HG03432 (cell line): ENCODE measurements around the gene RECK.
"Not testable (repeated sequence)": the region's sequence is repeated elsewhere in the genome, so short reads cannot be mapped to it uniquely, and the experiment has no call there.

ENCODE experiments used
- ATAC-seq: cut with Tn5 transposase; IDR thresholded peaks from one replicate; pipeline ENCODE4 v1.9.1; 2021; ENCODE audit warnings: mild to moderate bottlenecking, moderate library complexity; ENCODE audit not compliant: unreplicated experiment

The RECK gene, protein sequence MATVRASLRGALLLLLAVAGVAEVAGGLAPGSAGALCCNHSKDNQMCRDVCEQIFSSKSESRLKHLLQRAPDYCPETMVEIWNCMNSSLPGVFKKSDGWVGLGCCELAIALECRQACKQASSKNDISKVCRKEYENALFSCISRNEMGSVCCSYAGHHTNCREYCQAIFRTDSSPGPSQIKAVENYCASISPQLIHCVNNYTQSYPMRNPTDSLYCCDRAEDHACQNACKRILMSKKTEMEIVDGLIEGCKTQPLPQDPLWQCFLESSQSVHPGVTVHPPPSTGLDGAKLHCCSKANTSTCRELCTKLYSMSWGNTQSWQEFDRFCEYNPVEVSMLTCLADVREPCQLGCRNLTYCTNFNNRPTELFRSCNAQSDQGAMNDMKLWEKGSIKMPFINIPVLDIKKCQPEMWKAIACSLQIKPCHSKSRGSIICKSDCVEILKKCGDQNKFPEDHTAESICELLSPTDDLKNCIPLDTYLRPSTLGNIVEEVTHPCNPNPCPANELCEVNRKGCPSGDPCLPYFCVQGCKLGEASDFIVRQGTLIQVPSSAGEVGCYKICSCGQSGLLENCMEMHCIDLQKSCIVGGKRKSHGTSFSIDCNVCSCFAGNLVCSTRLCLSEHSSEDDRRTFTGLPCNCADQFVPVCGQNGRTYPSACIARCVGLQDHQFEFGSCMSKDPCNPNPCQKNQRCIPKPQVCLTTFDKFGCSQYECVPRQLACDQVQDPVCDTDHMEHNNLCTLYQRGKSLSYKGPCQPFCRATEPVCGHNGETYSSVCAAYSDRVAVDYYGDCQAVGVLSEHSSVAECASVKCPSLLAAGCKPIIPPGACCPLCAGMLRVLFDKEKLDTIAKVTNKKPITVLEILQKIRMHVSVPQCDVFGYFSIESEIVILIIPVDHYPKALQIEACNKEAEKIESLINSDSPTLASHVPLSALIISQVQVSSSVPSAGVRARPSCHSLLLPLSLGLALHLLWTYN

DNA sequence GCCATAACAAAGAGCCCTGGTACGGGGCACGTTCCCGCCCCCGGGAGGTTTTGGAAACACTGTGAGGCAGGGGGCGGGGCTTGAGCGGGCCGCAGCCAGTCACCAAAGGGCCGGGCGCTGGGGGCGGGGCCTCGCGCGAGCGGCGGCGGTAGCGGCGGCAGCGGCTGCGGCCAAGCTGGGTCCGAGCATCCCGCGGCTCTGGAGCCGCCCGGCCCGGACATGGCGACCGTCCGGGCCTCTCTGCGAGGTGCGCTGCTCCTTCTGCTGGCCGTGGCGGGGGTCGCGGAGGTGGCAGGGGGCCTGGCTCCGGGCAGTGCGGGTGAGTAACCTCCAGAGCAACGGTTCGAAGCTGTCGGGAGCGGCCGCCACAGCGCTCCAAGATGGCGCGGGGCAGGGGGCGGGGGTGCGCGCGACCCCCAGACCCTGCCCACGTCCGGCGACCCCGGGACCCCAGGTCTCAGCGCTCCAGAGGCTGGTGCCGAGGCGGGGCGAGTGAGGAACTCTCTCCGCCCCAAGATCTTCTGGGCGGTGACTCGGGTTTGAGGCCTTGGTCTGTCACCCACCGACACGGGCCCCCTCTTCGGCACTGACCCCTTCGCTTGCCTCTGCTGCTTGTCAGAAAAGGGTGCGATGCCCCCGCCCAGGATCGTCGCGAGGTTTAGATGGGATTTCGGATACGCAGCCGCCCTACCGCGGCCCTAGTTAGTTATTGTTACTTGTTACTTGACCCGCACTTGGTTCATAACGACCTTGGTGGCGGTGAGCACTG, at the start of gene RECK:
Gene RECK, plus strand, starts transcription at position 134 of the 769 bp plus-strand sequence. Its CDS starts 86 bp downstream, at position 220.
- ATAC-seq, result peak; percentile 90

DNA sequence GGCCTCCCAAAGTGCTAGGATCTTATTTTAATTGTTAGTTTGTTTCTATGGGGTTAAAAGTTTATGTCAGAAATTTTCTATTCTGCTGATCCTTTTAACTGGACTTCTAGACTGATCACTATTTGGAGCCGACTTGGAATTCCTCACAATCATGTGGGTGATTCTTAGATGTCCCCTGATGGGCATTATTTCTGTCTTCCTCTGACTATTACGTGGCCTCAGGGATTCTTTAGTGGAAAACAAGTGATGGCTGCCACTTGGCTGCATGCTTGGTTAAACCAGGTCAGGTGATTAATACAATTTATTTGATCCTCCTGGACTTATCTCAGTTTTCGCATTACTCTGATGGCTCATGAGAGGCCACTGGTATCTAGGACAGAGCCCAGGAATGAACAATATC, 46.6 kb upstream of the RECK start:
- ATAC-seq, result no peak

DNA sequence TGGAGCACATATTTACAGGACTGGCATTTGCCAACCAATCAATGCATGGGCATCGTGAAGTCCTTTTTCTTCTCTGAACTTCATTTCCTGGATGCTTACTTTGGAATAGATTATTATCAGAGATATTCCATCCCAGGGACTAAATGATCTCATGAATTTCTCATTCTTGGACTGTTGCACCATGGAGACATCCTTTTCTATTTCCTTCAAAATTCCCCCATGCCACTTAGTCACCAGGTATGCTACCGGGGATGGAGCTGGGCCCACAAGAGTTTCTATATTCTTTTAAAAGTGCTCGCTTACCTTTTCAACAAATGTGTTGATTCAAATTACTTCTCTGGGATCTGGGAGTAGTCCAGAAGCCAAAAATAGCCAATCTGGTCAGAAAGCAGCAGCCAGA, 43.6 kb upstream of the RECK start:
- ATAC-seq, result not testable (repeated sequence)

DNA sequence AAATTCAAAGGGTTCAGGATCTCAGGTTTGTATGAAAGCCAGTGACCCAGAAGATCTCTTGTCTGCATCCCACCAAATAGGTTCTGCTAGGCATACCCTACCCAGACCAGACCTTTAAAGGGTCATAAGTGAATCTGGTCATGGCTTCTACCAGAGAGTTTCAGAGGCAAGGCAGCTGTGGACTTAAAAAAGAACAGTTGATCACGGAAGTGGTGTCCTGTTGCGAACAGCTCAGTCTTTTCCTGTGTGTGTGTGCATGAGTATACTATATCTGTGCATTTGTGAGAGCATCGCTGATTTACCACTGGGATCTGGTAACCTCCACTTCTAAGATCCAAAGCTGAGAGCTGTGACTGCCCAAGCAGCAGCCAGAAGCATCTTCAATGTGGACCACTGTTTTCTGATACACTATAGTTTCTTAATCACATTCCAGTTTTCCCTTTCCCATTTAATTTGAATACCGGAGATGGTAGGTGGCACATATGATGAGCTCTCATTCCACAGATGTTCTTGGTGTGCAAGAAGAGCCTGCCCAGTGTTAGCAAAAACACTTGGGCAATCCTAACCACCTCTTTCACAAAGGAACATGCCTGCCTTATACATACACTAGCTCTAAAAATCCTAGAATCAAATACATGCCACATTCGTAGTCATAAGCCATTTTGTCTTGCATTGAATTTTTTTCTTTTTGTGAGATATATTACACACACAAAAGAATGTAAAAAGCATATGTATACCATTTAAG, 42.6 kb upstream of the RECK start:
- no peak for ATAC-seq

DNA sequence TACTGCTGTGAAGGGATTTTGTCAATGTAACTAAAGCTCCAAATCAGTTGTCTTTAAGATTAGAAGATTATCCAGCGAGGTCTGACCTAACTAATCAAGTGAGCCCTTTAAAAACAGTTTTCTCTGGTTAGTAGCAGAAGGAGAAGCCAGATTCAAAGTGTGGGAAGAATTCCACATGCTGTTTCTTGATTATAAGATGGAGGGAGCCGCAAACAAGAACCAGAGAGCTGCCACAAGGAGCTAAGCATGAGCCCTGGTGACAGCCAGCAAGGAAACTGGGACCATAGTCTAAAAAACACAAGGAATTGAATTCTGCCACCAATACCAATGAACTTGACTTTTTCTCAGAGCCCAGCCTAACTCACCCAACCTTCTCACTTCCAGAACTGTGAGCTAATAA, 41.8 kb upstream of the RECK start:
- ATAC-seq, result no peak

DNA sequence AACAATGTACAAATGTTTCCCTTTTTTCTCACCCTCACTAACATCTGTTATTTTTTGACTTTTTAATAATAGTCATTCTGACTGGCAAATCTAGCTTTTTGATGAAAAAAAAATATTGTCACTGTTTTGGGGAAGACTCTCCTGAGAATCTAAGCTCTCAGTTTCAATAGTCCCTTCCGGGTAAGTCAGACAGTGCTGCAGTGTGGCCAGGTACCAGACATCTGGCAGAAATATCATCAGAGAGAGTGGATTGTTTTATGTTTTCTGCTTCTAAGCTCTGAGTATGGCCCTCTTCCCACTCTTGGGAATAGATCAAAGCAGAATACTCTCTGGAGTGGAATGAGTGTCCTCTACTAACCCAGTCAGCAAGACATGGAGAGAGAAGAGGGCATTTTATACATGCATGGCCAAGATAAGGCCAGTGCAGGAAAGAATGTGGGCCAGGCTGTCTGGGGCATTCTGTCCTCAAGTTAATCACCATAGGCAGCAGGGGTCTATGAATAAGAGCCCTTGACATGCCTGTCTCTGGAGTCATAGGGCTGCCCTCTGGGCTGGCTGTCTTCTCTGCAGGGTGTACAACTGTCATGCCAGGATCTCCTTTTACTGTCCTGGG, 40.2 kb upstream of the RECK start:
- ATAC-seq, result no peak

DNA sequence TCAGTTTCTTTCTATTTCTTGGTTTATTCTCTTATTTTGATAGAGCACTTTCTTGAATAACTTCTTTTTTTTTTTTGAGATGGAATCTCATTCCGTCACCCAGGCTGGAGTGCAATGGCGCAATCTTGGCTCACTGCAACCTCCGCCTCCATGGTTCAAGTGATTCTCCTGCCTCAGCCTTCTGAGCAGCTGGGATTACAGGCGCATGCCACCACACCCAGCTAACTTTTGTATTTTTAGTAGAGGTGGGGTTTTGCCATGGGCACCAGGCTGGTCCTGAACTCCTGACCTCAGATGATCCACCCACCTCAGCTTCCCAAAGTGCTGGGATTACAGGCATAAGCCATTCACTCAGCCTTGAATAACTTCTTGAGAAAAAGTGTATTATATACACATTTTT, 39.7 kb upstream of the RECK start:
- not testable (repeated sequence) for ATAC-seq

DNA sequence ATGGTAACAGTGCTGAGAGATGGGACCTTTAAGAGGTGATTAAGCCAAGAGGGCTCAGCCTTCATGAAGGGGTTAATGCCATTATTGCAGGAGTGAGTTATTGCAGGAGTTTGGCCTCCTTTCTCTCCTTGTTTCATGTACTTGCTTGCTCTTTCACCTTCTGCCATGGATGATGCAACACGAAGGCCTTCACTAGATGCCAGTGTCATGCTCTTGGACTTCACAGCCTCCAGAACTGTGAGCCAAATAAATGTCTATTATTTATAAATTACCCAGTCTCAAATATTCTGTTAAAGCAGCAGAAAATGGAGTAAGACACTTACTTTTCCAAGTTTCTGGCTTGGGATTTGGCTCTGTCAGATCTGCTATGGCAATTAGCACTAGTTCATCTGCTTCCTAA, 38.4 kb upstream of the RECK start:
- no peak for ATAC-seq

DNA sequence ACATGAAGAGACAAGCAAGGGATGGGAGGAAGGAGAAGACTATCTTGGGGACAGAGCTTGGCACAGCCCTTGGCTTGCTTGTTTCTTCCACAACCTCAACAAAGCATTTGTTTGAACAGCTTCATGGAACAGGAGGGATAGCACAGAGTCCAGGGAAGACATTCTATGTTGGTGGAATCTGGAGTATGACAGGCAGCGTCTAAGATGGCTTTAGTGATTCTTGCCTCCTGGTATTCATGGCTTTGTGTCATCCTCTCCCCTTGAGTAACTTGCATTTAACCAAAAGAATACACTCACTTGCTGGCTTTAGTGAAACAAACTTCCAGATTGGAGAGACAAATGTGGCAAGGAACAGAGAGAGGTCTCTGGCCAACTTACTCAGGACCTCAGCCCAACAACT, 30.8 kb upstream of the RECK start:
- ATAC-seq, result no peak

DNA sequence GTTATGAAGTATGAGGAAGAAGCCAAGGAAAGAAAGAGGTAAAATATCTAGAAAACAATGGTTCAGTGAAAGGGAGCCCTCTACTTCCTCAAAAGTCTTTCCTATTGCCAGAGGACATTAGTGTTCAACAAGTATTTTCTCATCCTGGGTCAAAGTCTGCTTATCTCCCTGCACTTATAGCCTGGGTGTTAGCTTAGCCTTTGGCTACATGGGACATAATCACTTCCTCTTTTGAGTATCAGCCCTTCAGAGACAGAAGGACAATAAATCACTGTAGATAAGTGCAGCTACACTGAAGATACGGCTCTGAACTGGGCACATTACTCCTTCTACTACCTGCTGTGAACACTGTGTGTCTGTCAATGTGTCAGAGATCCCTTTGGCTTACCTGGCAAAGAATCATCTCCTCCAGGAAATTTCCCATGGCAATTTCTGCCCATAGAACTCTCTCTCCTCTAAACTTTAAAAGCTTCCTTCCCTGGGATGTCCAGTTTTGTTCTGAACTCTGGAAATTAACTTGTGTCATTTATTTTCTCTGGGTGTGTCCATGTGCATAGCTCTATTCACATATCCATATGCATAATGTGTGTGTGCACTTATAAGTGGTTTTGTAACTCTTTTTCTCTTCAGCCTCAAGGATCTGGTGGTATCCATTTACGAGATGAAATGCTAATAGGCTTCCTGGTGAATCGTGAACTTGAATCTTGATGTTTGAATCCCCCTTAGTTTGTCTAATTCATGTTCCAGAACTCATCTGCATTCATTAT, 30.0 kb upstream of the RECK start:
- ATAC-seq, result no peak

DNA sequence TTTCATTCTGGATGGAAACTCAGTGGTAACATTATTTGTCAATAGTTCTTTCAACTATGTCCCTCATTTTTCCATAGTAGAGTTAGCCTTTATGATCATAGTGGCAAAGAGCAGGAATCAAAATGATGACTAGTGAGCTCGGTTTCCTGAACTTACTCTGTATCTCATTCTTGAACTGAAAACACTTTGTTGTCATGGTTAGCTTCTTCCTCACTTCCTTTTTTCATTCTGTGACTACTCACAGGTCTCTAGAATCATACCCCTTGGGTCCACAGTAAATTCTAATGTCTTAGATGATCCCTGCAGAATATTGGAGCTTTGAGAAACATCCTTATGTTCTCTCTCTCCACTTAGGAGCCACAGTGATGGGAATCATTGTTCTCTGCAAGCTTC, 29.4 kb upstream of the RECK start:
- peak; percentile 82 for ATAC-seq

DNA sequence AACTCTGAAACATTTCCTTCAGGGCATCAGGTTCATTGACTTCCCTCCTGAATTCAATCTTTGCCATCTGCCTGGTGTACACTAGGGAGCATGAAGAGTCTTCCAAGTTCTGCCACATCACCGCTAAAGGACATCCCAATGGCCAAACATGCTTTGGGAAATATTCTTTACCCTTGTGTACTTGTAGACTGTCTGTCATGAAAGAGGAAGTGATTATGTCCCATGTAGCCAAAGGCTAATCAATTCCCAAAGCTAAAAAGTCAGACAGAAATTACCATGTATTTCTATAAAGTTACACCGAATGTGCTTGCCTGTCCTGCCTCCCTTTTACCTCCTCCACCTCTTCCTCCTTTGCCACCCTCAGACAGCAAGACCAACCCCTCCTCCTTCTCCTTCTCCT, 28.9 kb upstream of the RECK start:
- no peak for ATAC-seq

DNA sequence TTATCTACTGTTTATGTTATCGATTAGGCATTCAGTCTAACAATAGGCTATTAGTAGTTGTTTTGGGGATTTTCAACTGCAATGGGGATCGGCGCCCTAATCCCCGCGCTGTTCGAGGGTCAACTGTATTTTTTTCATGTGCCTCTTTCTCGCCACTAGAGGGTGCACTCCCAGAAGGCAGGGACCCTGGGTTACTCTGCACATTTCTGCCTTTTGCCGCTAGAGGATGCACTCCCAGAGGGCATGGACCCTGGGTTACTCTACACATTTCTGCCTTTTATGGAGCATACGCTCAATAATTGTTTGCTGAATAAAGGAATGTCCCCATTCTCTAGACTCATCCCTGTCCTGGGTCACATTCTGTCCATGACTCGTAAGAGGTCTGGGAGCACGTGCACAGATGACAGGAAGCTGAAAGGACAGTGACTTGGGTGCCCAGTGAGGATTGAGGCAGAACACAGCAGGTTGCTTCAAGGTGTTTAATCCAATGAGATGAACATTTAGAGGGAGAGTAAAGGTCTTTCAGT, 27.9 kb upstream of the RECK start:
- peak; percentile 65 for ATAC-seq

DNA sequence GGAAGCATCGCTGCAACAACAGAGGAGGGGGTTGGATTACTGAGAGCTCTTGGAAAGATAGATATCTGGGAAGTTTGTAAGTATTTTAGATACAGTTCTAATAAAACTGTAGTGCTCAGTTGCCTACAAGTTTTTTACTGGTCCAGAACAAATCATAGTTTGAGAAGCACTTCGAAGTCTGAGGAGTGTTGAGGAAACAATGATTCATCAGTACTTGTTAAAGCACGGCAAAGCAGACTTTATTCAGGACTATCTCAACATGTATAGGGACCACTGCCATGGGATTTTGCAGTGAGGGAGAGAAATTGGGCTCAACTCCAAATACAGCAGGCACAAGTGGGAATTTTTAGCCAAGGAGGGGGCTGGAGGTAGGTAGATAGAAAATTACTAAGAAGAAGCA, 25.3 kb upstream of the RECK start:
- ATAC-seq, result no peak

DNA sequence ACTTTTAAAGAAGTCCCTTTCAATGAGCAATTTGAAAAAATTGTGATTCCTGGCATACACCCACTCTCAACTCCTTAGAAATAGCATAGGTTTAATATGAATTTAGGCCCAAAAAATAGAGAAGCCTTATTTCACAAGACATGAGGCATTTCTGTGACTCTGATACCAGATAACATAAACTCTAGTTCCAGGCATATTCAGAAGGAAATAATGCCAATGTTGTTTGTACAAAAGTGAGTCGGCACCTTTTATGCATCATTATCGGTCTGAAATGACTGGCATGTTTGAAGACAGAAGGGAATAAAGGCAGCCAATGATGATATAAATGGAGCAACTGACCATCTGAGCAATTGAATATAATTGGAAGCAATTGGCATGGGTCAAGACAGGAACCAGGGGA, 19.4 kb upstream of the RECK start:
- ATAC-seq, result no peak

DNA sequence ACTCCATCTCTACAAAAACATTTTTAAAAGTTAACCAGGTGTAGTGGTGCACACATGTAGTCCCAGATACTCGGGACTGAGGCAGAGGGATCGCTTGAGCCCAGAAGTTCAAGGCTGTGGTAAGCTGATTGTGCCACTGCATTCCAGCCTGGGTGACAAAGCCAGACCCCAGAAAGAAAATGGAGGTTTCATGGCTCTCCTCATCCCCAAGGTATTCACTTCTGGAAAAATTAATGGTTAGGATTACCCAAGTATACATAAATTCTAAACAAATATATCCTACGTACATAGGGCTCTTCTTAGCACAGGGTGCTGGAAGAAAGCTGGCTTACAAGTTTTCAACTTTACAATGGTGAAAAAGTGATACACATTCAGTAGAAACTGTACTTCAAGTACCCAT, 18.6 kb upstream of the RECK start:
- no peak for ATAC-seq

DNA sequence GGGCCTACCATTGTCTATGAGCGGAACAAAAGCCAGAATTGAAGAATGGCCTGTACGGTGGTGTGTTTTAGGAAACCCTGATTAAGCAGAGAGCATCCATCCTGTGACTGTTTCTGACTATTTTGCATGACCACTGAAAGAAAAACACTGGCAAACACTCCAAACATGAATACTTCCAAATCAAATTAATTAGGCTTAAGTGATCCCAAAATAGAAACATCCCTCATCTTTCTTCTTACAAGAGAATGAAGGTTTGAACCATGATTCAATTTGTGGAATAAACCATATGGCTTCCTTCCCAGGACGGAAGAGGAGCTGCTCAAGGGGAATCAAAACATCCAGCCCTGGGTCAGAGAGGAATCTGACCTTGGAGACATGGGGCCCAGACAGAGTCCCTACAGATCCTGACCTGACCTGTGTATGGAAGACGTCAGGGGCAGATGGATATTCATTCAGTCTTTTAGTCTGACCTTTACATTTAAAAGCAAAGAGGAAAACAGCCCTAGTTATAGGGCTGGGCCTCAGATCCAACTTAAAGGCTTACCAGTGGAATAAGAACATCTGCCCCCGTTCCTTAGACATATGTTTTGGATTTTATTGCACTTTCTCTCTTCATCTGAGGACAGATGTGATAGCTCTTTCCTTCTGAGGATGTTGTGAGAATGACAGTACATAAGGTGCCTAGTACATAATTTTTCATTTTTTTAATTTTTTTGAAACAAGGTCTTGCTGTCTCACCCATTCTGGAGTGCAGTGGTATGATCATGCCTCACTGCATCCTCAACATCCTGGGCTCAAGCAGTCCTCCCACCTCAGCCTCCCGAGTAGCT, 17.6 kb upstream of the RECK start:
- no peak for ATAC-seq

DNA sequence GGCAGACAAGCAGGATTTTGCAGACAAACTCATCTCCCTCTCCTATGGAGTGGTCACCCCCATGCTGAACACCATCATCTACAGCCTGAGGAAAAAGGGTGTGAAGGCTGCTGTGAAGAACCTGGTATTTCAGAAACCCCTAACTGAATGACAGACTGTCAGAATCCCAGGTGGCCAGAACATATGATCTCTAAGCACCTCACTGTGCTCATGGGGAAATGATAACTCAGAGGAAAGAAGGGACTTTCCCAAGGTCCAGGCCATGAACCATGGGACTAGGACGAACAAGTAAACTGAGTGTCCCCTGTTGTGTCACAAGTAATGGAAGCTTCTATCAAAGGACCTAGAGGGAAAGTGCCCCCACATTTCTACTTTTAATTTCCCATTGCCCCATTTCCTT, 14.7 kb upstream of the RECK start:
- ATAC-seq, result no peak
